ENCODE data around the gene TRIM52. TPM values are rescaled to one million over a fixed set of nuclear protein-coding genes. Genes with fewer than 3 reads are reported as not detected.

The TRIM52 gene
- total and polyA plus RNA-seq, 8 donors: 5.6 to 18.1 (median 8.7) TPM

DNA sequence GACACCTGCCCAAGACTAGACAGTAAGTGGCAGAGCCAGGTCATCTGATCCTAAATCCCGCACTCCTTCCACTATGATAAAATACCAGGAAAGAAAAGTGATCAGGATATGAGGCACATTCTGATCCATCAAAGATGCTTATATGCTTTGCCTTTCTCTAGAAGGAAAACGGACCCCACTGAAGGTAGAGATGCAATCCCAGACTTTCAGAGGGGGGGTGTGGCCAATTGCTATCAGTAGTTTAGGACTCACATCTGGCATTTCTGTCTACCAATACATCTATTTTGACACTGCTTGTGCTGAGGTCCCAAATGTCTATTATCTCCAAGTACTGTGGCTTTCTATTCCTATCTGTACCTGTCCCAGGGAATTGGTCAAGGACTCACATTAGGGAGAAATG is 1.7 kb downstream of the TRIM52 start:
- intact Hi-C loops (cut with DNase I): no loop called here
- ATAC-seq: no peak
- 9 to 18% methylated on average over 2 of the region's 2 CpGs for WGBS, 2 donors
- Histone ChIP-seq H3K9me3 (no peaks in the 10 kb centered on the region), H3K4me3 (peak overlapping the region; percentile 70 to 97 (median 94)), H3K27ac (no peak overlapping the region), H3K27me3 (no peaks in the 10 kb centered on the region), H3K36me3 (no peaks in the 10 kb centered on the region), H3K4me1 (peaks cover 18 to 40% (median 23%) of the 10 kb centered on the region in 3 donors)
- DNase-seq: no peak
- TF ChIP-seq, protein P1, sequence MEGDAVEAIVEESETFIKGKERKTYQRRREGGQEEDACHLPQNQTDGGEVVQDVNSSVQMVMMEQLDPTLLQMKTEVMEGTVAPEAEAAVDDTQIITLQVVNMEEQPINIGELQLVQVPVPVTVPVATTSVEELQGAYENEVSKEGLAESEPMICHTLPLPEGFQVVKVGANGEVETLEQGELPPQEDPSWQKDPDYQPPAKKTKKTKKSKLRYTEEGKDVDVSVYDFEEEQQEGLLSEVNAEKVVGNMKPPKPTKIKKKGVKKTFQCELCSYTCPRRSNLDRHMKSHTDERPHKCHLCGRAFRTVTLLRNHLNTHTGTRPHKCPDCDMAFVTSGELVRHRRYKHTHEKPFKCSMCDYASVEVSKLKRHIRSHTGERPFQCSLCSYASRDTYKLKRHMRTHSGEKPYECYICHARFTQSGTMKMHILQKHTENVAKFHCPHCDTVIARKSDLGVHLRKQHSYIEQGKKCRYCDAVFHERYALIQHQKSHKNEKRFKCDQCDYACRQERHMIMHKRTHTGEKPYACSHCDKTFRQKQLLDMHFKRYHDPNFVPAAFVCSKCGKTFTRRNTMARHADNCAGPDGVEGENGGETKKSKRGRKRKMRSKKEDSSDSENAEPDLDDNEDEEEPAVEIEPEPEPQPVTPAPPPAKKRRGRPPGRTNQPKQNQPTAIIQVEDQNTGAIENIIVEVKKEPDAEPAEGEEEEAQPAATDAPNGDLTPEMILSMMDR (IDR thresholded peaks at IDR 0.05): no peak
- FAIRE-seq: no peak

GRCh38 chr5:181258576-181258975 is 2.4 kb downstream of the TRIM52 start:
- no peak for ATAC-seq
- peaks cover 18 to 40% (median 23%) of the 10 kb centered on the region in 3 donors for H3K4me1 ChIP-seq
- H3K9me3 ChIP-seq: no peaks in the 10 kb centered on the region
- 39 to 42% methylated on average over 3 of the region's 3 CpGs for WGBS, 2 donors
- intact Hi-C loops (cut with DNase I): no loop called here
- TF ChIP-seq, protein P1 (IDR thresholded peaks at IDR 0.05): no peak
- H3K27me3 ChIP-seq: no peaks in the 10 kb centered on the region
- no peak for FAIRE-seq
- no peak for DNase-seq
- peaks cover 0 to under 1% (median 0%) of the 10 kb centered on the region in 3 donors for H3K36me3 ChIP-seq
- H3K4me3 ChIP-seq: peak overlapping the region; percentile 70 to 97 (median 94)
- H3K27ac ChIP-seq: no peak overlapping the region

DNA sequence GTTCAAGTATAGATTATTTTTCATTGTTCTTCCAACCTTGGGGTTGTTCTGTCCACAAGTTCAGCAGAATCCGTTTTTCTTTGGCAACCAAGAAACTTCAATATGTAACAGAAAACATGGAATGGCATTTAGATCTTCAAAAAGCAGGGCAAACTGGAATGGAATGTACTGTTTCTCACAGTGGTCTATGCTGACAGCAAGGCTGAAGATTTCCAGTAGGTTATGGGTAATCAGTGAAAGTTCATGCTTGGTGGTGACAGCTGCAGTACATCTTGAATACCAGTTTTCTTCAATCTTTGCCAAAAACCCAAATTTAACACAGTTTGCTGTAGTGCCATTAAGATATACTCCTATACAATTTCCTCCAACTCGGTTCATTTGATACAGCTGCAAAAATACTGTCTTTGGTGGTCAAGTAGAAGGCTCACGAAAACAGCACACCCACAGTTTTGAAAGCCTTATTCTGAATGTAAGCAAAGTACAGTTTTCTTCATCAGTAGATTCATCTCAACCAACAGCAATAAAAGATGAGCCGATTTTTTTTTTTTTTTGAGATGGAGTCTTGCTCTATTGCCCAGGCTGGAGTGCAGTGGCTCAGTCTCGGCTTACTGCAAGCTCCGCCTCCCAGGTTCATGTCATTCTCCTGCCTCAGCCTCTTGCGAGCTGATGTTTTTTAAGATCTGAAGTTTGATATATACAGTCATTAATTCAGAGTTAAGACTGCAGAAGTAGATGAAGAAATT is 4.9 kb downstream of the TRIM52 start:
- DNase-seq (no peak), ATAC-seq (no peak), FAIRE-seq (no peak)
- TF ChIP-seq, protein P1 (IDR thresholded peaks at IDR 0.05): no peak
- Histone ChIP-seq H3K27ac (no peak overlapping the region), H3K36me3 (peaks cover 0 to 7% (median 0%) of the 10 kb centered on the region in 3 donors), H3K9me3 (no peaks in the 10 kb centered on the region), H3K27me3 (no peaks in the 10 kb centered on the region), H3K4me3 (no peak overlapping the region), H3K4me1 (peaks cover 18 to 46% (median 23%) of the 10 kb centered on the region in 3 donors)
- 80 to 88% methylated on average over 7 of the region's 7 CpGs for WGBS, 2 donors
- intact Hi-C loops (cut with DNase I): no loop called here

DNA sequence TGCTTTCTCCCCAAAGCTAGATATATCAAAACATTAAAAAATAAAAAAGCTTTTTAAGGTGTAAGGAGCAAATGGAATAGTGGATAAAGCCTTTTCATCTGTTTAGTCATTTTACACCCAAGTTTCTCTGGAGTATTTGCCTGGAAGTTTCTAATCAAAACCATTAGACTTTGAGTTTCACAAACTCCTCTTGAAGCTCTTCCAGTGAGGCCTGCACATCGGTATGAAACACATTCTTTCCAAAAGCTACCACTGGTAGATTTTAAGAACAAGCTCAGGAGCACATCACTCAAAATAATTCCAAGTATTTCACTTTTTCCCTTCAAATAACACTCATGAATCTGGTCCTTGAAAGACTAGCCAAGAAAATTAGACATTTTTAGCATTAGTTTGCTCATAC is 5.7 kb downstream of the TRIM52 start:
- peaks cover 0 to 7% (median 0%) of the 10 kb centered on the region in 3 donors for H3K36me3 ChIP-seq
- TF ChIP-seq, protein P1 (IDR thresholded peaks at IDR 0.05): no peak
- H3K9me3 ChIP-seq: no peaks in the 10 kb centered on the region
- H3K27me3 ChIP-seq: no peaks in the 10 kb centered on the region
- DNase-seq (no peak), FAIRE-seq (no peak), ATAC-seq (no peak)
- no peak overlapping the region for H3K27ac ChIP-seq
- H3K4me3 ChIP-seq: no peak overlapping the region
- intact Hi-C loops (cut with DNase I): no loop called here
- peaks cover 18 to 46% (median 23%) of the 10 kb centered on the region in 3 donors for H3K4me1 ChIP-seq
- 39 to 64% methylated on average over 1 of the region's 1 CpG for WGBS, 2 donors

DNA sequence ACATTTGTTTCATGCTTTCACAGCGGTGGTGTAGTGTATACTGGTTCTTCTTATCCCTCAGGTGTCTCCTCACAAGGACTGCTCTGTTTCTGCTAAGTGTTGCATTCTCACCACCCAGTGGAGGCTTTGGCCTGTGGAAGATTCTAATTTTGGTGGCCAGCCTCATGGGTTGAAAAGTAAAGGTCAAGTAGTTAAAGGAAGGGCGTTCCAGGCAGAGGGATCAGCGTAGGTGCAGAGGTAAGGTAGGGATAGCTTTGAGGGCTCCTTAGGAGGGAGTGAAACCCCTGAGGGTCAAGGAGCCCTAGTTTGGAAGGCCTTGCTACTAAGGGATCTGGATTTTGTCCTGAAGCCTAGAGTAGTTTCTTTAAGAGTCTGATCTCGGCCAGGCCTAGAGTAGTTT is 12.7 kb downstream of the TRIM52 start:
- intact Hi-C loops (cut with DNase I): no loop called here
- H3K9me3 ChIP-seq: no peaks in the 10 kb centered on the region
- FAIRE-seq (no peak), DNase-seq (no peak), ATAC-seq (no peak)
- peaks cover 0 to 3% (median 0%) of the 10 kb centered on the region in 3 donors for H3K36me3 ChIP-seq
- H3K27me3 ChIP-seq: no peaks in the 10 kb centered on the region
- H3K27ac ChIP-seq: peak overlapping the region in 1 of 4 donors; percentile 50
- peak overlapping the region in 3 of 4 donors; percentile 71 to 94 (median 90) for H3K4me3 ChIP-seq
- TF ChIP-seq, protein P1 (IDR thresholded peaks at IDR 0.05): no peak
- WGBS, 2 donors: 60 to 77% methylated on average over 4 of the region's 4 CpGs
- H3K4me1 ChIP-seq: peaks cover 18 to 45% (median 20%) of the 10 kb centered on the region in 3 donors

All from pancreas (tissue), 10 donors.